Transverse colon (tissue), 4 donors: ENCODE measurements around the gene LTA4H.

Source experiments
- CTCF ChIP-seq, 5 experiments: fragments of 200-600 bp in 3 of 5; fragments of 450-650 bp in 2 of 5; sonication (generic) in 3 of 5; IDR thresholded peaks; 1 replicate in 2 of 5; 2 replicates in 3 of 5; pipeline ENCODE4 v1.5.1; 2016 to 2017; ENCODE audit warnings: antibody characterized with exemption in 5 of 5, inconsistent platforms in 3 of 5, mild to moderate bottlenecking in 2 of 5, moderate library complexity in 1 of 5
- EP300 ChIP-seq: sonication (generic); formaldehyde crosslinking; IDR thresholded peaks from one replicate; pipeline ENCODE4 v1.6.1; 2017; ENCODE audit warnings: antibody characterized with exemption, low read depth
- POLR2A ChIP-seq: fragments of 450-650 bp; IDR thresholded peaks from one replicate; pipeline ENCODE4 v1.6.1; 2016; ENCODE audit warnings: antibody characterized with exemption, mild to moderate bottlenecking, moderate library complexity
- POLR2AphosphoS5 ChIP-seq, 3 donors: sonication (generic); formaldehyde crosslinking; IDR thresholded peaks; one replicate each; pipeline ENCODE4 v1.6.1; 2016; ENCODE audit warnings: antibody characterized with exemption in 3 of 3

- no peak for TF ChIP-seq POLR2A
- TF ChIP-seq CTCF (IDR thresholded peaks at IDR 0.05): no peak
- no peak for TF ChIP-seq EP300
- no peak for TF ChIP-seq POLR2AphosphoS5 (IDR thresholded peaks at IDR 0.05)
These were observed 9.1 kb downstream of the LTA4H start for GRCh38 chr12:96026331-96026730.
